ENCODE results near the gene MCRIP2. TPM values are rescaled to one million over a fixed set of nuclear protein-coding genes. Genes with fewer than 3 reads are reported as not detected.

The MCRIP2 gene
- total and polyA plus RNA-seq, 2 of the 8 experiments (the other 6 are each of a cell fraction or from before 2014, with no cell fraction given), result 45.4 to 75.5 TPM

DNA sequence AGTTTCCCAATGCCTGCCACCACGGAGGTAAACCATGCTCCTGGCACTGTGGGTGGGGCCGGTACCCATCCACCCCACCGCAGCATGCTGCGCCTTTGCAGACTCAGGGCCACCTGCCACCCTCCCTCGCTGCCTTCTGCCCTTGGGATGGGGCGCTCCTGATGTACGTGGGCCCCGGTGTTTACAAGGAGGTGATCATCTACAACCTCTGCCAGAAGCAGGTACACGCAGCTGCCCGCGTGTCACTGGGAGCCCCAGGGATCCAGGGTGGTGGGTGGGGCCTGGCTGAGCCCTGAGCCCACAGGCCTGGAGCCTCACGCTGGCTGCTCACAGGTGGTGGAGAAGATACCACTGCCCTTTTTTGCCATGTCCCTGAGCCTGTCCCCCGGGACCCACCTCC is 24.9 kb downstream of the MCRIP2 start:
- ChIA-PET CTCF (ENCODE audit: partially characterized antibody) (interaction anchor here (1.3 to 12.0 kb wide), 6 partner anchors 12 to 90 kb away, joined by 3 to 104 read pairs (median 8); partner anchors contain the start of genes JMJD8, WDR24 and WDR90), POLR2A (ENCODE audit: partially characterized antibody) (interaction anchor here (1.0 to 17.4 kb wide), 6 partner anchors 8 to 90 kb away, joined by 3 to 214 read pairs (median 5); partner anchors contain the start of genes JMJD8, RHBDL1, STUB1 and WFIKKN1)
- no peak overlapping the region for H3K14ac ChIP-seq (ENCODE audit: insufficient read length)
- no peak overlapping the region for H3K9ac ChIP-seq (replicated peaks in 1 of 4; ENCODE audit: extremely low read depth in 1 of 4, low read depth in 3 of 4, low read length in 3 of 4)
- no peak overlapping the region for H4K91ac ChIP-seq (replicated peaks; ENCODE audit: insufficient read length, low read length)
- no peak for DNase-seq (ENCODE audit: low read depth in 1 of 2, low spot score in 2 of 2)
- H3K4ac ChIP-seq (replicated peaks; ENCODE audit: insufficient read length, low read depth, low read length), result no peak overlapping the region
- TF ChIP-seq ZNF274 (IDR thresholded peaks at IDR 0.05; ENCODE audit: borderline replicate concordance, extremely low read depth, low read length), result no peak
- no peak for TF ChIP-seq RFX5 (IDR thresholded peaks at IDR 0.05; ENCODE audit: borderline replicate concordance, low read depth, low read length)
- TF ChIP-seq NANOG (IDR thresholded peaks at IDR 0.05; ENCODE audit: insufficient read depth, low read depth, low read length, poor library complexity, severe bottlenecking), result no peak
- TF ChIP-seq EGR1 (IDR thresholded peaks at IDR 0.05; ENCODE audit: borderline replicate concordance, low read depth, low read length), result no peak
- TF ChIP-seq, protein P1, sequence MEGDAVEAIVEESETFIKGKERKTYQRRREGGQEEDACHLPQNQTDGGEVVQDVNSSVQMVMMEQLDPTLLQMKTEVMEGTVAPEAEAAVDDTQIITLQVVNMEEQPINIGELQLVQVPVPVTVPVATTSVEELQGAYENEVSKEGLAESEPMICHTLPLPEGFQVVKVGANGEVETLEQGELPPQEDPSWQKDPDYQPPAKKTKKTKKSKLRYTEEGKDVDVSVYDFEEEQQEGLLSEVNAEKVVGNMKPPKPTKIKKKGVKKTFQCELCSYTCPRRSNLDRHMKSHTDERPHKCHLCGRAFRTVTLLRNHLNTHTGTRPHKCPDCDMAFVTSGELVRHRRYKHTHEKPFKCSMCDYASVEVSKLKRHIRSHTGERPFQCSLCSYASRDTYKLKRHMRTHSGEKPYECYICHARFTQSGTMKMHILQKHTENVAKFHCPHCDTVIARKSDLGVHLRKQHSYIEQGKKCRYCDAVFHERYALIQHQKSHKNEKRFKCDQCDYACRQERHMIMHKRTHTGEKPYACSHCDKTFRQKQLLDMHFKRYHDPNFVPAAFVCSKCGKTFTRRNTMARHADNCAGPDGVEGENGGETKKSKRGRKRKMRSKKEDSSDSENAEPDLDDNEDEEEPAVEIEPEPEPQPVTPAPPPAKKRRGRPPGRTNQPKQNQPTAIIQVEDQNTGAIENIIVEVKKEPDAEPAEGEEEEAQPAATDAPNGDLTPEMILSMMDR (IDR thresholded peaks at IDR 0.05; ENCODE audit: control extremely low read depth in 1 of 3, insufficient read depth in 1 of 3, low read depth in 1 of 3, low read length in 3 of 3), result no peak
- TF ChIP-seq RBBP5 (IDR thresholded peaks at IDR 0.05; ENCODE audit: borderline replicate concordance, low read depth, low read length), result no peak
- TF ChIP-seq, protein P2, sequence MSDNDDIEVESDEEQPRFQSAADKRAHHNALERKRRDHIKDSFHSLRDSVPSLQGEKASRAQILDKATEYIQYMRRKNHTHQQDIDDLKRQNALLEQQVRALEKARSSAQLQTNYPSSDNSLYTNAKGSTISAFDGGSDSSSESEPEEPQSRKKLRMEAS (IDR thresholded peaks at IDR 0.05), result no peak
- no peak for TF ChIP-seq TCF12 (IDR thresholded peaks at IDR 0.05; ENCODE audit: low read depth, low read length)
- no peak overlapping the region for H4K8ac ChIP-seq (ENCODE audit: extremely low read depth, insufficient read depth, low read length)
- H3K27ac ChIP-seq (ENCODE audit: low read depth, low read length), result no peak overlapping the region
- no peak overlapping the region for H2BK120ac ChIP-seq (replicated peaks; ENCODE audit: low read depth, low read length)
- H3K27me3 ChIP-seq (replicated peaks in 1 of 4; ENCODE audit: control insufficient read depth in 3 of 4, extremely low read depth in 1 of 4, insufficient read depth in 3 of 4, low read length in 3 of 4), result no peaks in the 10 kb centered on the region
- no peak overlapping the region for H4K5ac ChIP-seq (ENCODE audit: insufficient read length, low read depth, low read length)
- peaks cover 13% of the 10 kb centered on the region for H3K79me1 ChIP-seq (ENCODE audit: low read depth, low read length)
- H3K9me3 ChIP-seq (ENCODE audit: insufficient read depth in 2 of 2, low read depth in 1 of 2, low read length in 1 of 2), result no peaks in the 10 kb centered on the region
- FAIRE-seq, result no peak
- no peak overlapping the region for H3K23ac ChIP-seq (ENCODE audit: insufficient read length)
- no peak overlapping the region for H2AK5ac ChIP-seq (ENCODE audit: low read depth, low read length)
- H3K4me2 ChIP-seq (ENCODE audit: insufficient read depth in 1 of 2, low read depth in 2 of 2, low read length in 2 of 2), result no peak overlapping the region
- no peak overlapping the region for H3K4me3 ChIP-seq (ENCODE audit: extremely low read depth in 1 of 4, insufficient read depth in 2 of 4, low read depth in 3 of 4, low read length in 4 of 4)
- H2BK15ac ChIP-seq (ENCODE audit: low read length), result no peak overlapping the region
- peaks cover 3 to 15% of the 10 kb centered on the region in 2 experiments for H4K20me1 ChIP-seq (replicated peaks in 1 of 2; ENCODE audit: control insufficient read depth in 1 of 2, insufficient read depth in 2 of 2, low read length in 2 of 2)
- no peak overlapping the region for H2BK20ac ChIP-seq (ENCODE audit: low read length)
- H3K36me3 ChIP-seq (ENCODE audit: control insufficient read depth in 2 of 4, insufficient read depth in 4 of 4, low read length in 3 of 4), result peaks cover 5 to 23% (median 19%) of the 10 kb centered on the region in 4 experiments; a peak in 6 of 8 replicates
- WGBS, 2 experiments (ENCODE audit: extremely low coverage in 1 of 2, insufficient coverage in 1 of 2, insufficient read length in 1 of 2, insufficient replicate concordance in 2 of 2, low coverage in 1 of 2, low lambda C conversion rate in 2 of 2, missing lambda C conversion rate in 1 of 2), result 92% methylated on average over 13 of the region's 13 CpGs; no CpG with 5 or more reads in 1 of the 2 experiments
- peaks cover 0 to 13% of the 10 kb centered on the region in 2 experiments; a peak in 1 of 4 replicates for H3K79me2 ChIP-seq (ENCODE audit: control insufficient read depth in 1 of 2, insufficient read depth in 2 of 2, low read length in 2 of 2)
- H2BK5ac ChIP-seq (ENCODE audit: low read depth, low read length), result no peak overlapping the region
- peaks cover 5% of the 10 kb centered on the region; the same call in 1 of the 2 replicates for H3K23me2 ChIP-seq (ENCODE audit: low read depth, low read length)
- peaks cover 0 to 8% (median 5%) of the 10 kb centered on the region in 4 experiments; a peak in 5 of 7 replicates for H3K4me1 ChIP-seq (replicated peaks in 1 of 4; ENCODE audit: control insufficient read depth in 3 of 4, insufficient read depth in 4 of 4, low read length in 3 of 4)
- H2BK12ac ChIP-seq (ENCODE audit: low read depth, low read length), result no peak overlapping the region
- H2AFZ ChIP-seq (ENCODE audit: low read length), result no peak overlapping the region
- no peak overlapping the region for H3K56ac ChIP-seq (replicated peaks; ENCODE audit: insufficient read length, low read depth, low read length)
- H3K18ac ChIP-seq (ENCODE audit: extremely low read depth, low read length), result no peak overlapping the region

Data from H1 (cell line).